Mucosa of descending colon (tissue), 3 donors: ENCODE data around the gene CYGB. TPM values are rescaled to one million over a fixed set of nuclear protein-coding genes. Genes with fewer than 3 reads are reported as not detected.

ENCODE experiments used
- ATAC-seq: fragments of 200-7000 bp; cut with Tn5 transposase; one replicate; pipeline ENCODE4 v1.9.1; 2020; ENCODE audit warnings: mild to moderate bottlenecking, moderate library complexity
- DNase-seq, 3 donors: peaks; one replicate each; pipeline ENCODE4 v3.0.0-alpha.2; 2020
- H3K36me3 ChIP-seq: fragments of 200-600 bp; one replicate; pipeline ENCODE4 v1.8.0; 2021; ENCODE audit warnings: low read depth, mild to moderate bottlenecking
- H3K4me1 ChIP-seq: fragments of 200-600 bp; one replicate; pipeline ENCODE4 v1.8.0; 2021; ENCODE audit warnings: low read depth, mild to moderate bottlenecking
- H3K4me3 ChIP-seq: fragments of 200-600 bp; one replicate; pipeline ENCODE4 v1.8.0; 2021; ENCODE audit warnings: mild to moderate bottlenecking
- H3K9me3 ChIP-seq: fragments of 200-600 bp; one replicate; pipeline ENCODE4 v1.8.0; 2021; ENCODE audit warnings: mild to moderate bottlenecking
- intact Hi-C, 2 donors: fragments of 100-400 bp; cut with DNase I in 1 of 2; cut with micrococcal nuclease in 1 of 2; formaldehyde crosslinking; loops; one replicate each; pipeline versions ENCODE4 v1.11.0 to v1.11.1; 2022; cut with DNase I, micrococcal nuclease
- total RNA-seq, 3 donors: library from RNA; stranded (reverse); fragmentation: NEBNext Ultra II Directional in 2 of 3; extraction: Animal tissue kit (Norgen Biotek cat#: 25700) in 2 of 3; gene quantifications; one replicate each; pipeline versions ENCODE4 v1.2.1 to v1.2.4, GENCODE V29; 2021 to 2023
- TF ChIP-seq, protein P1 (sequence below): fragments of 200-600 bp; IDR thresholded peaks from one replicate; pipeline ENCODE4 v1.8.0; 2022; ENCODE audit warnings: antibody characterized with exemption, mild to moderate bottlenecking
- donor health status: DM: no; HTN: no; CAD: no; lungs with moderate emphysema.
- donor health status: DM: no; HTN: no; CAD: no.
- donor health status: DM: no; HTN: yes; CAD: no.

CYGB gene
- total RNA-seq, 3 donors from 2014 or later: 10.6 to 24.0 (median 15.1) TPM

DNA sequence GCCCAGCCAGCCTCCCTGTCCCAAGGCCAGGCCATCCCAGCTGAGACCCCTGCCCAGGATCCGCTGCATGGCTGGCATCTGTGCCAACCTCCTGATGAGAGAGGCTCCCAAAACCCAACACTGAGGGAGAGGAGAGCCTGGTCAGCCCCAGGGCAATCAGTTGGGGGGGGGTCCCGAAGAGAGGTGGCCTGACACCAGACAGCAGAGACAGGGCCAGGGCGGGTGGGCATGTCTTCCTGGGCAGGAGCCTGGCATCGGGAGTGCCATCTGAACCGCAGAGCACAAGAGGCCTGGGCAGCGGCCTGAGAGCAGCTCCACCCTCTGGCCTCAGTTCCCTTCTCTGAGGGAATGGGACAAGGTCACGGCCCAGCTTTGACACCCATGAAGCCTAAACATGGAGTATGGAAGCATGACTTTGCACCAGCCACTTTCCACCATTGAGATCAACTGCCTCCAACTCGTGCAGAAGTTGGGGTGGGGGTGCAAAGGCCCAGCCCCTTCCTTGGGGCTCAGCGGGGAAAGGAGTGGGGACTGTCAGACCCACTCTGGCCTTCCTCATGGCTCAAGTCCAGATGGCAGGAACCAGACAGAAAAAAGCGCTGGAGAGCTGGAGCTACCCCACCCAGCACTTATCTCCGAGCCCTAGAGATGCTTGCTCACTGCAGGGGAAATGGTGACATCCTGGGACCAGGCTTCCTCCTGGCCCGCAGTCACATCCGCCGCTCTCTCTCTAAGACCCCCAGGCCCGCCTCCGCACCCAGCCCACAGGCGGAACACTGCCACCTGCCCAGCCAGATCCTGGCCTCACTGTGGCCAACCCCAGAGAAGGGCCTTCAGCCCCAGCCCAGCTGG, 46.0 kb downstream of the CYGB start:
- DNase-seq (peak in 2 of 3 donors; percentile 47 to 72), ATAC-seq (peak; percentile 32)
- intact Hi-C loops: no loop called here
- Histone ChIP-seq H3K9me3 (no peaks in the 10 kb centered on the region), H3K36me3 (no peaks in the 10 kb centered on the region), H3K4me3 (no peak overlapping the region), H3K4me1 (peaks cover 37% of the 10 kb centered on the region)
- TF ChIP-seq, protein P1, sequence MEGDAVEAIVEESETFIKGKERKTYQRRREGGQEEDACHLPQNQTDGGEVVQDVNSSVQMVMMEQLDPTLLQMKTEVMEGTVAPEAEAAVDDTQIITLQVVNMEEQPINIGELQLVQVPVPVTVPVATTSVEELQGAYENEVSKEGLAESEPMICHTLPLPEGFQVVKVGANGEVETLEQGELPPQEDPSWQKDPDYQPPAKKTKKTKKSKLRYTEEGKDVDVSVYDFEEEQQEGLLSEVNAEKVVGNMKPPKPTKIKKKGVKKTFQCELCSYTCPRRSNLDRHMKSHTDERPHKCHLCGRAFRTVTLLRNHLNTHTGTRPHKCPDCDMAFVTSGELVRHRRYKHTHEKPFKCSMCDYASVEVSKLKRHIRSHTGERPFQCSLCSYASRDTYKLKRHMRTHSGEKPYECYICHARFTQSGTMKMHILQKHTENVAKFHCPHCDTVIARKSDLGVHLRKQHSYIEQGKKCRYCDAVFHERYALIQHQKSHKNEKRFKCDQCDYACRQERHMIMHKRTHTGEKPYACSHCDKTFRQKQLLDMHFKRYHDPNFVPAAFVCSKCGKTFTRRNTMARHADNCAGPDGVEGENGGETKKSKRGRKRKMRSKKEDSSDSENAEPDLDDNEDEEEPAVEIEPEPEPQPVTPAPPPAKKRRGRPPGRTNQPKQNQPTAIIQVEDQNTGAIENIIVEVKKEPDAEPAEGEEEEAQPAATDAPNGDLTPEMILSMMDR: no peak

DNA sequence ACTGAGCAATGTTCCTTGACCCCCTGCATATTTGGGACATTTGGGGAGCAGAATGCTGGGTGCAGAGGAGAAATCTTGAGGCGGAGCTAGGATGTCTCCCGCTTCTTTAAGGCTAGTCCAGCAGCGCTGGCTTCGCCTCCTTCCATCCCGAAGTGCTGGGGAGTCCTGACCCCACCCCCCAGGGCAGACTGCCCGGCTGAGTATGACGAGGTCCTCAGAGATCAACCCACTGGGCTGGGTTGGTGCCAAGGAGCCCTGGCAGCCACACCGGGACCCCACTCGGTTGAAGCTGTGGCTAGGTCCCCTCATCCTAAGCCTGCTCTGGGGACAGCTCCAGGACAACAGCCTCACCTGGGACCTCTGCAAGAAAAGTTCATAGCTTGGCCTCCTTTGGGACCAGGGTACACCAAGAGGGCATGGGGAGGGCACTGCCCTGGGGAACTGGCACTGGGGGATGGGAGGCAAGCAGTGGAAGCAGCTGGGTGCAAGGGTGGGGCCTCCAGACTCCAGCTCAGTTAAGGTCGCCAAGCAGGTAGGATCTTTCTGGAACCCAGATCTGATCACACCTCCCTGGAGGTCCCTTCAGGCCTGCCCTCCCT, 47.3 kb downstream of the CYGB start:
- peaks cover 37% of the 10 kb centered on the region for H3K4me1 ChIP-seq
- TF ChIP-seq, protein P1: no peak
- ATAC-seq: no peak

DNA sequence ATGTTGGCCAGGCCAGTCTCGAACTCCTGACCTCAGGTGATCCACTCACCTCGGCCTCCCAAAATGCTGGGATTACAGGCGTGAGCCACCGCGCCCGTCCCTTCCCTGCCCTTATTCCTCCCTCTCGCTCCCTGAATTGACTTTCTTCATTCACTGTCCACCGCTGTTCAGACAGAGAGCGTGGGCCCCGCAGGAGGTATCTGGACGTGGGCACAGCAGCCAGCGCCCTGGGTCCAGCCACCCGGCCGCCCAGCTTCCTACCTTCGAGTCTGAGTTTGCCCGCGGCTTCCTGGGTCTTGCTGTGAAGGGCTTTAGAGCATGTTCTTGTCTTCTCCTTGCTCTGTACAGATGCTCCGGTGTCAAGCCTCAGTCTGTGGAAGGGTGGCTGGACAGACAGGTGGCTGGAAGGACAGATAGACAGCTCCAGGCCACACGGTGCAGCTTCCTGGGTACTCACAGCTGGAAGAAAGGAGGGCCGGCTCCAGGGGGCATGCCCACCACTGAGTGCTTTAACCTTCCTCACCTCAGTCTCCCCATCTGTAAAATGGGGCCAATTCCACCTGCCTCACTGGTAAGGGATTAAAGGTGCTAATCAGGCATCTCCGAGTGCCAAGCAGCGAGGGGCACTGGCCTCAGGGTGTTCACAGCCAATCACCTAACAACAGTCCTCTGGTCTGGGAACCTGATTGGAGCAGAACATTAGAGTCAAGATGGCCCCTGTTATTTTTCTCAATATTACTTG, 49.9 kb downstream of the CYGB start:
- Histone ChIP-seq H3K9me3 (no peaks in the 10 kb centered on the region), H3K4me3 (no peak overlapping the region), H3K36me3 (no peaks in the 10 kb centered on the region), H3K4me1 (peaks cover 24% of the 10 kb centered on the region)
- no peak for ATAC-seq
- DNase-seq: peak in 1 of 3 donors; percentile 40
- intact Hi-C loops: no loop called here
- TF ChIP-seq, protein P1: no peak

More for the DNA sequence above, 47.3 kb downstream of the CYGB start:
- Histone ChIP-seq H3K9me3 (no peaks in the 10 kb centered on the region), H3K36me3 (no peaks in the 10 kb centered on the region), H3K4me3 (no peak overlapping the region)
- DNase-seq: no peak
- intact Hi-C loops: no loop called here

DNA sequence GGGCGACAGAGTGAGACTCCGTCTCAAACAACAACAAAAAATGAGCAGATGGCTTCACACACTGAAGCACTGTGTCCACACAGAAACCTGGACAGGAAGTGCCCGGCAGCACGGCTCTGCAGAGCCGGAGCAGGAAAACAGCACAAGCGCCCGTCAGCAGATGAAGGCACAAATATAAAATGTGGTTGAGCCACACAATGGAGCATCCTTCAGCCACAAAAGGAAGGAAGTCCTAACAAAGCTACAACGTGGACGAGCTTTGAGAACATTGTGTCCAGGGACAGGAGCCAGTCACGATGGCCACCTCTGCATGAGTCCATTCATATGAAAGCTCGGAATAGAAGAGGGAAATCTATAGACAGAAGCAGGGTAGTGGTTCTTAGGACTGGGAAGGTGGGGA, 51.9 kb downstream of the CYGB start:
- Histone ChIP-seq H3K4me1 (peaks cover 6% of the 10 kb centered on the region), H3K4me3 (no peak overlapping the region), H3K36me3 (no peaks in the 10 kb centered on the region), H3K9me3 (no peaks in the 10 kb centered on the region)
- TF ChIP-seq, protein P1: no peak
- DNase-seq (peak in 1 of 3 donors; percentile 37), ATAC-seq (no peak)
- intact Hi-C loops: no loop called here

DNA sequence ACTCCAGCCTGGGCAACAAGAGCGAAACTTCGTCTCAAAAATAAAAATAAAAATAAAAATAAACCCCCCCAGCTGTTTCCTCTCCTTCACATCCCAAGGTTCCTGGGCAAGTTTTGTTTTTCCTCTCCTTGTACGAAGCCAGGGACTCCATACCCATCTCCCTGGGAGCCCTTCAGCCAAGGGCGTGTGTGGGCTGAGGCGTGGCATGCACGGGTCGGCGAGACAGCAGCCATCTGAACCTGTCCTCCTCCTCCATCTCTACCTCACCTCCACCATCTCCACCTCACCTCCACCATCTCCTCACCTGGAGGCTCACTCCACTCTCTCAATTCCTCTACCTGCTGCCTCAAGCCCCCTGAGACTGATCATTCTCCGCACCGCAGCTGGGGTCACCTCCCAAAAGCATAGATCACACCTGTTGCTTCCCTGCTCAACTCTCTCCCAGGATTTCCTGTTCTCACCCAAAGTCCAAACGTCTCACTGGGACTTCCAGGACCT, 53.2 kb downstream of the CYGB start:
- Histone ChIP-seq H3K36me3 (no peaks in the 10 kb centered on the region), H3K4me3 (no peak overlapping the region), H3K4me1 (no peaks in the 10 kb centered on the region), H3K9me3 (no peaks in the 10 kb centered on the region)
- ATAC-seq: no peak
- intact Hi-C loops: no loop called here
- peak in 1 of 3 donors; percentile 39 for DNase-seq
- TF ChIP-seq, protein P1: no peak
